Testis (tissue), 2 donors: Measurements from ENCODE around the gene HMCES.

Experiments used
- POLR2A ChIP-seq: fragments of 450-650 bp; IDR thresholded peaks from one replicate; pipeline ENCODE4 v1.6.1; 2017; ENCODE audit warnings: antibody characterized with exemption, mild to moderate bottlenecking, moderate library complexity
- TF ChIP-seq, protein P1 (sequence below), 3 experiments: fragments of 450-650 bp in 2 of 3; fragments of 200-600 bp in 1 of 3; sonication (generic) in 1 of 3; IDR thresholded peaks; one replicate each; pipeline ENCODE4 v1.5.1; 2016 to 2019; ENCODE audit warnings: antibody characterized with exemption in 3 of 3, mild to moderate bottlenecking in 2 of 3, moderate library complexity in 1 of 3

DNA sequence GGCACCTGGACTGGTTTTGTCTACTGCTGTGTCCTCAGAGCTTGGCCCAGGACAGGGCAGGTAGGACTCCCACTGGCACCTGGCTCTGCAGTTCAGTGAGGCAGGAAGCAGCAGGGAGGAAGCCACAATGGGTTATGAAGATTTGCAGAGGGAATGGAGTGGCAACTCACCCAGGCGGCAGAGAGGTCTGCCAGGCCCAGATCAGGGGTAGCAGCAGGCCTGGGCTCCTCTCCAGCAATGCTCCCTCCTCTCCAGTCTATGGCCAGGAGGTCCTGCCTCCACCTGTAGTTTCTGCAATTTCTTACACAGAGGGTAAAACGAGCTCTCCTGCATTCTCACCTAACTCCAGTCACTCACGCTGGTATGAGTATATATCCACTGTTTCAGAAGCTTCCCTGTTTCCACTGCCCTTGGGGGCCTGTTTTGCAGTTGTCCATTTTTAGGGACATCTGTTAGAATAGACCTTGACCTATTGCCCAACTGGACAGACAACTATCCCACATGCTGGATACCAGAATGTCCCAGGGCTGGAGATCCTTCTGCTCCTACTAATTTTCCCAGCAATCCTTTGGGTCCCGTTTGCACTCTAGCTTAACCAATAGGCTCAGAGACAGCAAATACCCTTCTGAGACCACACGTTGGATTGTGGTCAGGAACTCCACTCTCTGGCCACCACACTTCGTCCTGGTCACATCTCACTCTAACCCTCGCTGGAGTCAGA is 35.2 kb downstream of the HMCES start:
- TF ChIP-seq, protein P1, sequence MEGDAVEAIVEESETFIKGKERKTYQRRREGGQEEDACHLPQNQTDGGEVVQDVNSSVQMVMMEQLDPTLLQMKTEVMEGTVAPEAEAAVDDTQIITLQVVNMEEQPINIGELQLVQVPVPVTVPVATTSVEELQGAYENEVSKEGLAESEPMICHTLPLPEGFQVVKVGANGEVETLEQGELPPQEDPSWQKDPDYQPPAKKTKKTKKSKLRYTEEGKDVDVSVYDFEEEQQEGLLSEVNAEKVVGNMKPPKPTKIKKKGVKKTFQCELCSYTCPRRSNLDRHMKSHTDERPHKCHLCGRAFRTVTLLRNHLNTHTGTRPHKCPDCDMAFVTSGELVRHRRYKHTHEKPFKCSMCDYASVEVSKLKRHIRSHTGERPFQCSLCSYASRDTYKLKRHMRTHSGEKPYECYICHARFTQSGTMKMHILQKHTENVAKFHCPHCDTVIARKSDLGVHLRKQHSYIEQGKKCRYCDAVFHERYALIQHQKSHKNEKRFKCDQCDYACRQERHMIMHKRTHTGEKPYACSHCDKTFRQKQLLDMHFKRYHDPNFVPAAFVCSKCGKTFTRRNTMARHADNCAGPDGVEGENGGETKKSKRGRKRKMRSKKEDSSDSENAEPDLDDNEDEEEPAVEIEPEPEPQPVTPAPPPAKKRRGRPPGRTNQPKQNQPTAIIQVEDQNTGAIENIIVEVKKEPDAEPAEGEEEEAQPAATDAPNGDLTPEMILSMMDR (IDR thresholded peaks at IDR 0.05), result no peak
- no peak for TF ChIP-seq POLR2A
